WTC11 (cell line): ENCODE results near the gene B3GNT8. TPM values are rescaled to one million over a fixed set of nuclear protein-coding genes. Genes with fewer than 3 reads are reported as not detected.
A peak's percentile ranks its signal among the peaks of the same experiment; 100 is the strongest.

Experiments used
- ATAC-seq: fragments of 200-7000 bp; cut with Tn5 transposase; 2 replicates; pipeline ENCODE4 v1.10.0; 2021; ENCODE audit warnings: mild to moderate bottlenecking, moderate library complexity
- CTCF ChIA-PET: fragments of 300-600 bp; sonication (Branson Sonifier 250); formaldehyde crosslinking; loops from one replicate; lab custom pipeline; 2021; ENCODE audit warnings: antibody characterized with exemption; lab: Charles Lee
- POLR2A ChIA-PET: fragments of 350-600 bp; sonication (Branson Sonifier 250); formaldehyde crosslinking; loops from one replicate; lab custom pipeline; 2021; ENCODE audit warnings: antibody characterized with exemption; lab: Charles Lee
- DNase-seq: peaks from one replicate; pipeline ENCODE4 v3.0.0; 2021; ENCODE audit warnings: low spot score
- H3K27ac Mint-ChIP-seq: 2 replicates; pipeline ENCODE4 v1.8.0; 2021; ENCODE audit warnings: mixed read lengths
- H3K27me3 Mint-ChIP-seq: 2 replicates; pipeline ENCODE4 v1.8.0; 2021; ENCODE audit warnings: low read depth, mild to moderate bottlenecking, moderate library complexity, mixed read lengths
- H3K36me3 Mint-ChIP-seq: 2 replicates; pipeline ENCODE4 v1.8.0; 2021; ENCODE audit warnings: mixed read lengths
- H3K4me1 Mint-ChIP-seq: 2 replicates; pipeline ENCODE4 v1.8.0; 2022; ENCODE audit warnings: mixed read lengths
- H3K4me3 Mint-ChIP-seq: 2 replicates; pipeline ENCODE4 v1.8.0; 2021; ENCODE audit warnings: mild to moderate bottlenecking, moderate library complexity, mixed read lengths
- H3K9me3 Mint-ChIP-seq: 2 replicates; pipeline ENCODE4 v1.8.0; 2021; ENCODE audit warnings: mixed read lengths
- CTCF ChIP-seq: fragments of 200-600 bp; IDR thresholded peaks from 2 replicates; pipeline ENCODE4 v1.8.0; 2022; ENCODE audit warnings: antibody characterized with exemption
- E2F1 ChIP-seq: sonication (generic); formaldehyde crosslinking; IDR thresholded peaks from 2 replicates; pipeline ENCODE4 v1.8.0; 2022; ENCODE audit warnings: mild to moderate bottlenecking, missing genetic modification reagents
- E2F4 ChIP-seq: sonication (generic); formaldehyde crosslinking; IDR thresholded peaks from 2 replicates; pipeline ENCODE4 v1.8.1; 2022; ENCODE audit warnings: low read depth, mild to moderate bottlenecking, moderate library complexity, missing genetic modification reagents, borderline replicate concordance
- ESRRA ChIP-seq: sonication (generic); formaldehyde crosslinking; IDR thresholded peaks from 2 replicates; pipeline ENCODE4 v1.8.1; 2022; ENCODE audit warnings: mild to moderate bottlenecking, missing genetic modification reagents, borderline replicate concordance
- FOXP1 ChIP-seq: sonication (generic); formaldehyde crosslinking; IDR thresholded peaks from 2 replicates; pipeline ENCODE4 v1.8.0; 2022; ENCODE audit warnings: missing genetic modification reagents, mild to moderate bottlenecking, moderate library complexity, borderline replicate concordance
- HMGXB4 ChIP-seq: sonication (generic); formaldehyde crosslinking; IDR thresholded peaks from 2 replicates; pipeline ENCODE4 v1.8.1; 2023; ENCODE audit warnings: mild to moderate bottlenecking, moderate library complexity, missing genetic modification reagents
- NR2C2 ChIP-seq: sonication (generic); formaldehyde crosslinking; IDR thresholded peaks from 2 replicates; pipeline ENCODE4 v1.8.0; 2022; ENCODE audit warnings: mild to moderate bottlenecking, missing genetic modification reagents
- PRDM15 ChIP-seq: sonication (generic); formaldehyde crosslinking; IDR thresholded peaks from 2 replicates; pipeline ENCODE4 v1.8.0; 2022; ENCODE audit warnings: missing genetic modification reagents
- RELA ChIP-seq: sonication (generic); formaldehyde crosslinking; IDR thresholded peaks from 2 replicates; pipeline ENCODE4 v1.8.1; 2022; ENCODE audit warnings: missing genetic modification reagents, mild to moderate bottlenecking, borderline replicate concordance
- USF2 ChIP-seq: sonication (generic); formaldehyde crosslinking; IDR thresholded peaks from 2 replicates; pipeline ENCODE4 v1.8.1; 2023; ENCODE audit warnings: mild to moderate bottlenecking, missing genetic modification reagents, moderate library complexity
- ZBTB21 ChIP-seq: sonication (generic); formaldehyde crosslinking; IDR thresholded peaks from 2 replicates; pipeline ENCODE4 v1.8.1; 2023; ENCODE audit warnings: mild to moderate bottlenecking, missing genetic modification reagents, borderline replicate concordance
- ZNF219 ChIP-seq: sonication (generic); formaldehyde crosslinking; IDR thresholded peaks from 2 replicates; pipeline ENCODE4 v1.8.0; 2023; ENCODE audit warnings: missing genetic modification reagents, mild to moderate bottlenecking, borderline replicate concordance
- ZNF425 ChIP-seq: fragments of 250-450 bp; sonication (Bioruptor Pico); conservative IDR thresholded peaks from 2 replicates; pipeline ENCODE4 v1.9.0; 2021; ENCODE audit warnings: mild to moderate bottlenecking
- total RNA-seq: library from RNA; stranded (reverse); gene quantifications from 3 replicates; pipeline ENCODE4 v1.2.3, GENCODE V29; 2021

B3GNT8 gene
- total RNA-seq, 1 experiment from 2014 or later, result 2.3 TPM

GRCh38 chr19:41449079-41449864, 22.1 kb upstream of the B3GNT8 start:
- ATAC-seq (peak; percentile 94), DNase-seq (peak; percentile 89)
- no peaks in the 10 kb centered on the region for H3K9me3 Mint-ChIP-seq
- ChIA-PET CTCF (interaction anchor here (0.5 to 10.4 kb wide), 29 partner anchors 9 to 442 kb away, joined by 3 to 310 read pairs (median 5); partner anchors contain the start of genes B3GNT8 and DMAC2), POLR2A (no interaction called here)
- peak overlapping the region; percentile 70 for H3K4me3 Mint-ChIP-seq
- peak; percentile 96 for TF ChIP-seq CTCF
- TF ChIP-seq HMGXB4 (CRISPR knock-in tag), result no peak; the same call in 1 of the 2 replicates
- peak; percentile 63; the same call in 1 of the 2 replicates for TF ChIP-seq PRDM15
- H3K36me3 Mint-ChIP-seq, result no peaks in the 10 kb centered on the region
- H3K4me1 Mint-ChIP-seq, result peaks cover 3% of the 10 kb centered on the region
- no peak overlapping the region for H3K27ac Mint-ChIP-seq
- H3K27me3 Mint-ChIP-seq, result peaks cover 62% of the 10 kb centered on the region

GRCh38 chr19:41447732-41448332, 20.7 kb upstream of the B3GNT8 start:
- no peak for DNase-seq
- Mint-ChIP-seq H3K36me3 (no peaks in the 10 kb centered on the region), H3K4me1 (peaks cover 12% of the 10 kb centered on the region)
- POLR2A ChIA-PET, result interaction anchor here (0.6 to 0.8 kb wide), 3 partner anchors 9 to 560 kb away, joined by 3 read pairs; no protein-coding TSS in a partner anchor
- TF ChIP-seq NR2C2 (CRISPR knock-in tag) (no peak), ZBTB21 (no peak), ESRRA (CRISPR knock-in tag) (no peak), FOXP1 (CRISPR knock-in tag) (no peak), ZNF219 (CRISPR knock-in tag) (no peak), RELA (CRISPR knock-in tag) (no peak), E2F1 (CRISPR knock-in tag) (no peak), E2F4 (CRISPR knock-in tag) (no peak), USF2 (CRISPR knock-in tag) (no peak), ZNF425 (CRISPR knock-in tag) (no peak)
- TF ChIP-seq, all 79 proteins: peak for 0
- H3K27ac Mint-ChIP-seq, result no peak overlapping the region
- peaks cover 63% of the 10 kb centered on the region for H3K27me3 Mint-ChIP-seq
- no peak for ATAC-seq
- no peak overlapping the region for H3K4me3 Mint-ChIP-seq
- CTCF ChIA-PET, result interaction anchor here (0.6 to 10.4 kb wide), 34 partner anchors 8 to 811 kb away, joined by 3 to 310 read pairs (median 5); partner anchors contain the start of genes B3GNT8, COQ8B, DMAC2 and TMEM91
- H3K9me3 Mint-ChIP-seq, result no peaks in the 10 kb centered on the region
